GM12891 (cell line): Measurements from ENCODE around the gene MAGEB10.

ENCODE experiments used
- PAX5 ChIP-seq: IDR thresholded peaks from 2 replicates; pipeline ENCODE4 v1.6.1; 2011; ENCODE audit warnings: low read length, moderate library complexity, mild to moderate bottlenecking; ENCODE audit not compliant: insufficient read depth, severe bottlenecking
- POLR2A ChIP-seq: IDR thresholded peaks from 2 replicates; pipeline ENCODE4 v1.6.1; 2011; ENCODE audit warnings: low read depth, low read length, control low read depth
- POLR2AphosphoS5 ChIP-seq: IDR thresholded peaks from 2 replicates; pipeline ENCODE4 v1.6.1; 2011; ENCODE audit warnings: low read depth, low read length, control low read depth
- POU2F2 ChIP-seq: IDR thresholded peaks from 2 replicates; pipeline ENCODE4 v1.6.1; 2011; ENCODE audit warnings: low read depth, mild to moderate bottlenecking, control low read depth, low read length, moderate library complexity
- SPI1 ChIP-seq: IDR thresholded peaks from 2 replicates; pipeline ENCODE4 v1.6.1; 2011; ENCODE audit warnings: low read depth, low read length, control low read depth
- TAF1 ChIP-seq: IDR thresholded peaks from 2 replicates; pipeline ENCODE4 v1.6.1; 2011; ENCODE audit warnings: low read depth, low read length, control low read depth

DNA sequence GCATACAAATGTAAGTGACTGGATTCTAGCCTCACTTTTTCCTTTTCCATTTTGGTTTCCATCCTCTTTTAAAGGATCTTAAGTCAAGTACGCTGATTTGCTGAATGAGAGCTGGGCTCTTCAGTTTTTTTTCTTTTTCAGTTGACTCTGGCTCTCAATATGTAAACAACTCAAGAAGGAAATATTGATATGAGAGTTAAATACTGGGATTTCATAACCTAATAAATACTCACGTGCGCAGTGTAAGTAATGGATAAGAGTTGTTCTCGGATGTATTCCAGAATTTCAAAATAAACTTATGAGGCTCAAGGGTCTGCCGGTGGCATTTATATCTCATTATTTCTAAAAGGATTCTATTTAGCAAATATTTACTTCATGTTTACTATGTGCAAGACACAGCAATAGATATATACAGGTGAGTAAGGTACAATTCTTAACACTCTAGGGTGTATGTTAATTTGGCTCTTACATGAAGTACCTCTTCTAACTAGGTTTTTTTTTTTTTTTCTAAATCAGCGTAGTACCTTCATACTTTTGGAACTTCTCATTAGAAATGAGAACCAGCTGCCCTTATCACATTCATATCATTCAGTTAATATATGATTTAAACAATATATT is 11.0 kb upstream of the MAGEB10 start:
- TF ChIP-seq PAX5 = no peak
- TF ChIP-seq POLR2A = no peak
- TF ChIP-seq TAF1 = no peak
- no peak for TF ChIP-seq POLR2AphosphoS5
- no peak for TF ChIP-seq SPI1
- no peak for TF ChIP-seq POU2F2
